HG03280 (cell line): Measurements from ENCODE around the gene ZBTB24.

ENCODE experiments used
- ATAC-seq: cut with Tn5 transposase; IDR thresholded peaks from one replicate; pipeline ENCODE4 v1.9.1; 2021; ENCODE audit warnings: mild to moderate bottlenecking, moderate library complexity; ENCODE audit not compliant: unreplicated experiment

Gene ZBTB24

DNA sequence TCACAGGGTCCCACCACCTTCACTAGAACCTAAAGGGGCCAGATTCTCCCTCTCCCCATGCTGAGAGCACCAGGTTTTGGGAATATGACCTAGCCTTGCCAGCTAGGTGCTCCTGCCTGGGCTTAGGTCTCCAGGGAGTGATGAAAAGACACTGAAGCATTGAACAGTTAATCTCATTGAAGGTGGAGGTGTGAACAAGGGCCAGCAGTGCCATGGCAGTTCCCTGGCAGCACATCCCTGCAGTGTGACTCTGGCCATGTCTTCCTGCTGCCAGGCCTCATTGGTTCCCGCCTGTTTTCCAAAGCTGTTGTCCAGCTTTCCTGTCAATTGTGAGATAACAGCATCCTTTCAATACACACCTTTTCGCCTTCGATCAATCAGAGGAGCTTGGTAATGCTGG is 53.5 kb downstream of the ZBTB24 start:
- no peak for ATAC-seq

DNA sequence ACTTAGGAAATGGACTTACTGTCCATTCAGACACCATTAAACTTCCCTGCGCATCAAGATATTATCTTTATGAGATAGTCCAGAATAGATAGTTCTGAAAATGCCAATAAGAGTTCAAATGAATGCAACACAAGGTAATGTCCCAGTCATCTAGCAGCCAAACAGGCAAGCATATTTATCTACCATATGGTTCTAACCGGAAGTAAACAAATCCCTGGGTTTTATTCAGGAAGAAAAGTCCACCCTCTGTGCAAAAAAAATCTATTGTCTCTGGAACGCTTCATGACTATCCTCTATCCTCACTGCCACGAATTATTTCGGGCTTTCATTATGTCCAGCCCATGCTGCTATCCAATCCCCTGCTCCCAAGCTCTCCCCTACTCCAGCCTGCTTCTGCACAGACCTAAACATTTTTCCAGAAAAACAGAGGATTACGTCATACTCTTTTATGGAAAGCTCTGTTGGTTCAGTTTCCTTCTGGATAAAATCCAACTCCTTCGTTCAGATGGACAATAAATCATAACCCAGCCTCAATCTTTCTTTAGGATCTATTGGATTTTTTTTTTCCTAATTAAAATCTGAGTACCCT is 54.0 kb downstream of the ZBTB24 start:
- no peak for ATAC-seq

DNA sequence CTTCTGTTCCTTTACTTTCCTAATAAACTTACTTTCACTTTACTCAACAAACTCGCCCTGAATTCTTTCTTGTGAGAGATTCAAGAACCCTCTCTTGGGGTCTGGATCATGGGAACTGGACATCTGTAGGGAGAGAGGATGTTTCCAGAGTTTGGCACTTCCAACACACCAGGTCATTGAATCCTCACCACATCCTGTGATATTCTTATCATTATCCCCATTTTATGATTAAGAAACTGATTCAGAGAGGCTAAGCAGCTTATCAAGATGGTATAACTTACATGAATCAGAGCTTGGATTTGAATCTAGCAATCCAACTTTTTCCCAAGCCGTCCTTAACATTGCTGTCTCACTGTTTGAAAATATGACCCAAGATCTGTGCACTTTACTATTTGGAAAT is 58.1 kb downstream of the ZBTB24 start:
- ATAC-seq: no peak

DNA sequence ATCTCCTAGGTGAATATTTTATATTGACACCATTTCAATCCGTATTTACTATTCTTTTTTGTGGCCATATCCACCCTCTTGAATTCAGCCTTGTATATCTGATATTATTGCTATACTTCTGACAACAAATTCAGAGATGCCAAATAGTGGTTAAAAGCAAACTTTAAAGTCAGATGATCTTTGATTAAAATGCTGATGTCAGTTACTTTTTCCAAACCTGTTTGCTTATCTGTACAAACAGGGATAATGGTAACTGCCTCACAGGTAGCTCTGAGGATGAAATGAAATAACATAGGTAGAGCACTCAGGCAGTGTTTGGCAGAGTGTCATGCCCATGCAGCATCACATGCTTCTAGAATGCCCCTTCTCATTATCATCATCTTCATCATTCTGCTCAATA is 61.8 kb downstream of the ZBTB24 start:
- no peak for ATAC-seq

DNA sequence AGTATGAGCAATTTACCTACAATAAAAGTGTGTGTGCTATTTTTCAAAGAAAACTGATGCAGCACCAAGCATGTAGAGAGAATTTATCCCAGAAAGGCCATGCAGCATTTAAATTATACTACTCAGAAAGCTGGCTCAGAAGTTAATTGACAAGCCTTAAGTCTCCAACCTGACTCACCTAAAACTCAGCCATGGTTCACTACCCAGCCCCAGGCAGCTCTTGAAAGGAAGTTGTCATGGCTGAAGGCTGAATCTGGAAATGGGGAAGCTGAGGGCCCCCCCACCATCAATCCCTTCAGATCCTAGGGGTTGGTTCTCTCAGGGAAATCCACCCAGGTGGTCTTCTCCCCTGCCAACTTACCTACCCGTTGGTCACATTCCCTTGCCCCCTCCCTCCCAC is 62.3 kb downstream of the ZBTB24 start:
- no peak for ATAC-seq

DNA sequence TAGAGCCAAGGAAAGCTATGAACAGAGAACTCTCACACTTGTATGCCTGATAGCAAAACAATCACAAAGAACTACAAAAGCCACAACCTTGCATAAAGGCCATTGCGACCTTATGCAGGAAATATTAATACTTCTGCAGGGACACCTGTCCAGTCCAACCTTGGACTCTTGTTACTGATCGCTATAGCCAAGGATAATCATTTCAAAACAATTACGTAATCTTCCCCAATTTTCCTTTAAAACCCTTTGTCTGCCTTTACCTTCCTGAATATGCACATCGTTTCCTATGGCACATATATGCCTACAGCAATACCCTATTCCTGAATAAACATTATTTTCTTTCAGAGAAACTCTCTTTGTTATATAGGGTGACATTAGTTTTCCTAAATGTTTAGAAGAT is 65.4 kb downstream of the ZBTB24 start:
- no peak for ATAC-seq
